ENCODE results near the gene MCAM.

Gene MCAM

GRCh38 chr11:119309953-119310681, 6.8 kb downstream of the MCAM start:
- Histone ChIP-seq H3K9me3 (no peaks in the 10 kb centered on the region), H3K27ac (no peak overlapping the region), H3K4me3 (ENCODE audit: low read depth in 1 of 2, low read length in 1 of 2) (no peak overlapping the region), H3K36me3 (peaks cover 60% of the 10 kb centered on the region), H3K27me3 (peaks cover 37% of the 10 kb centered on the region), H3K4me1 (ENCODE audit: control insufficient read depth in 1 of 2, insufficient read depth in 1 of 2, low read depth in 1 of 2, low read length in 1 of 2) (peaks cover 0 to under 1% of the 10 kb centered on the region in 2 experiments)
- TF ChIP-seq, protein P1, sequence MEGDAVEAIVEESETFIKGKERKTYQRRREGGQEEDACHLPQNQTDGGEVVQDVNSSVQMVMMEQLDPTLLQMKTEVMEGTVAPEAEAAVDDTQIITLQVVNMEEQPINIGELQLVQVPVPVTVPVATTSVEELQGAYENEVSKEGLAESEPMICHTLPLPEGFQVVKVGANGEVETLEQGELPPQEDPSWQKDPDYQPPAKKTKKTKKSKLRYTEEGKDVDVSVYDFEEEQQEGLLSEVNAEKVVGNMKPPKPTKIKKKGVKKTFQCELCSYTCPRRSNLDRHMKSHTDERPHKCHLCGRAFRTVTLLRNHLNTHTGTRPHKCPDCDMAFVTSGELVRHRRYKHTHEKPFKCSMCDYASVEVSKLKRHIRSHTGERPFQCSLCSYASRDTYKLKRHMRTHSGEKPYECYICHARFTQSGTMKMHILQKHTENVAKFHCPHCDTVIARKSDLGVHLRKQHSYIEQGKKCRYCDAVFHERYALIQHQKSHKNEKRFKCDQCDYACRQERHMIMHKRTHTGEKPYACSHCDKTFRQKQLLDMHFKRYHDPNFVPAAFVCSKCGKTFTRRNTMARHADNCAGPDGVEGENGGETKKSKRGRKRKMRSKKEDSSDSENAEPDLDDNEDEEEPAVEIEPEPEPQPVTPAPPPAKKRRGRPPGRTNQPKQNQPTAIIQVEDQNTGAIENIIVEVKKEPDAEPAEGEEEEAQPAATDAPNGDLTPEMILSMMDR (IDR thresholded peaks at IDR 0.05) = no peak

GRCh38 chr11:119309411-119309810, 7.5 kb downstream of the MCAM start:
- H3K27me3 ChIP-seq = peaks cover 30% of the 10 kb centered on the region
- no peak overlapping the region for H3K4me3 ChIP-seq (ENCODE audit: low read depth in 1 of 2, low read length in 1 of 2)
- H3K27ac ChIP-seq = no peak overlapping the region
- no peaks in the 10 kb centered on the region for H3K9me3 ChIP-seq
- TF ChIP-seq, protein P1 (IDR thresholded peaks at IDR 0.05) = no peak
- no peaks in the 10 kb centered on the region for H3K4me1 ChIP-seq (ENCODE audit: control insufficient read depth in 1 of 2, insufficient read depth in 1 of 2, low read depth in 1 of 2, low read length in 1 of 2)
- H3K36me3 ChIP-seq = peaks cover 67% of the 10 kb centered on the region

- H3K4me3 ChIP-seq (ENCODE audit: low read depth in 1 of 2, low read length in 1 of 2) = no peak overlapping the region
- no peaks in the 10 kb centered on the region for H3K4me1 ChIP-seq (ENCODE audit: control insufficient read depth in 1 of 2, insufficient read depth in 1 of 2, low read depth in 1 of 2, low read length in 1 of 2)
- H3K36me3 ChIP-seq = peaks cover 81% of the 10 kb centered on the region
- H3K9me3 ChIP-seq = no peaks in the 10 kb centered on the region
- H3K27ac ChIP-seq = no peak overlapping the region
- TF ChIP-seq, protein P1 (IDR thresholded peaks at IDR 0.05) = no peak
- H3K27me3 ChIP-seq = peaks cover 16% of the 10 kb centered on the region
These were observed 9.0 kb downstream of the MCAM start for GRCh38 chr11:119307974-119308373.

DNA sequence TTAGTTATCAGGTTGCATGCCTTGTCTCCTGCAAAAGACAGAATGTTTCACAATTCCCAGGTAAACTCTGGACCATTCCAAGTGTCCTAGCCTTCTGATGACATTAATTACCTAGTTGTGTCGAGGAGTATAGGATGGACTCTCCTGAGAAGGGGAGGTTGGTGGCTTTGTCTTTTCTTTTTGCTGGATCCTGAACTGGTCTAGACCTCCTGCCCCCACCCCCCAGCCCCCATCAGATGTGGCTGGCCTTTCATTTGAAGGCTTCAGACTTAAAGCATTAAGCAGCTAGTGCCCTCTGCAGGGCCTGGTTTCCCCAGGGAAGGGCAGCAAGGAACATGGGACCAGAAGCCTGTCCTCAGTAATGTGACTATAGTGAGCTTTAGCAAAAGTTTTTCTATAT, 9.7 kb downstream of the MCAM start:
- peaks cover 89% of the 10 kb centered on the region for H3K36me3 ChIP-seq
- H3K27ac ChIP-seq = no peak overlapping the region

DNA sequence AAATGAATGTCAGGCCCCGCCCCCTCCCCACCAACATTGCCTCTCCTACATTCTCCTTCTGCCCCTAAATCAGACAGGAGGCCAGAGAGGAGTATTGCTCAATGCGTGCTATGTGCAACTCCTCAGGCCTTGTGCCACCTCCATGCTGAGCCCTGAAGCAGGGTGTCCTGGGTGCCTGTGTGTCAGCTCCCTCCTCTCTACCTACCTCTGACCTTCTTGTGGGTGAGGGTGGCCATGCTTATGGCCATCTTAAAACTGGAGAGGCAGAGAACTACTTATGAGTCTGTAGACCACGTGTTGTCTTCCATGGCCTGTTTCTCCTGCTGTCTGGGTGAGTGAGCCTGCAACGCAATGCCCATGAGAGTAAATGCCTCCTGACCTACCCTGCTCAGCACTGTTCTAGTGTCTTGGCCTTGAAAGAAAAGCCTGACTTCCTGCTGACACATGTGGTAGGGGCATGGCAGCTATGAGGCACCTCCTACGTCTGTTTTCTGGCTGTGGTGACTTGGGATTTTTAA, 10.5 kb downstream of the MCAM start:
- Histone ChIP-seq H3K36me3 (peaks cover 97% of the 10 kb centered on the region), H3K27me3 (peaks cover under 1% of the 10 kb centered on the region), H3K4me1 (ENCODE audit: control insufficient read depth in 1 of 2, insufficient read depth in 1 of 2, low read depth in 1 of 2, low read length in 1 of 2) (no peaks in the 10 kb centered on the region), H3K9me3 (no peaks in the 10 kb centered on the region), H3K27ac (no peak overlapping the region), H3K4me3 (ENCODE audit: low read depth in 1 of 2, low read length in 1 of 2) (no peak overlapping the region)
- TF ChIP-seq, protein P1 (IDR thresholded peaks at IDR 0.05) = no peak

More for the DNA sequence above, 9.7 kb downstream of the MCAM start:
- Histone ChIP-seq H3K4me3 (ENCODE audit: low read depth in 1 of 2, low read length in 1 of 2) (no peak overlapping the region), H3K27me3 (peaks cover 8% of the 10 kb centered on the region), H3K4me1 (ENCODE audit: control insufficient read depth in 1 of 2, insufficient read depth in 1 of 2, low read depth in 1 of 2, low read length in 1 of 2) (no peaks in the 10 kb centered on the region), H3K9me3 (no peaks in the 10 kb centered on the region)
- TF ChIP-seq, protein P1 (IDR thresholded peaks at IDR 0.05) = no peak
